HEK293 (cell line): Measurements from ENCODE around the gene SPRED3.

Source experiments
- CTCF ChIA-PET: fragments of 350-600 bp; formaldehyde crosslinking; extraction: SDS; loops from one replicate; lab custom pipeline; 2021; ENCODE audit warnings: antibody characterized with exemption; lab: Yijun Ruan, JAX
- POLR2A ChIA-PET: fragments of 300-600 bp; formaldehyde crosslinking; extraction: SDS; loops from one replicate; lab custom pipeline; 2020; ENCODE audit warnings: antibody characterized with exemption, inconsistent platforms; lab: Yijun Ruan, JAX
- H3K27ac ChIP-seq: fragments of 200-500 bp; sonication (Bioruptor generic); 2 replicates; pipeline ENCODE4 v1.5.1; 2014; ENCODE audit warnings: low read depth, low read length, control low read depth, inconsistent platforms; ENCODE audit errors: extremely low read depth
- H3K36me3 ChIP-seq, 2 experiments: fragments of 200-500 bp in 1 of 2; sonication (Bioruptor generic) in 1 of 2; 1 replicate in 1 of 2; 2 replicates in 1 of 2; pipeline ENCODE4 v1.5.1; 2014 to 2017; ENCODE audit warnings: inconsistent platforms in 2 of 2, low read length in 2 of 2; ENCODE audit not compliant: control insufficient read depth in 2 of 2, insufficient read depth in 1 of 2
- H3K4me1 ChIP-seq: fragments of 200-500 bp; sonication (Bioruptor generic); 2 replicates; pipeline ENCODE4 v1.5.1; 2014; ENCODE audit warnings: mild to moderate bottlenecking, low read length, inconsistent platforms; ENCODE audit not compliant: control insufficient read depth, insufficient read depth
- H3K4me3 ChIP-seq: 2 replicates; pipeline ENCODE4 v1.5.1; 2011; ENCODE audit warnings: low read depth, mild to moderate bottlenecking, control low read depth, low read length, moderate library complexity
- H3K9me3 ChIP-seq: fragments of 200-500 bp; sonication (Bioruptor generic); 2 replicates; pipeline ENCODE4 v1.5.1; 2014; ENCODE audit warnings: low read depth, low read length, inconsistent platforms; ENCODE audit not compliant: control insufficient read depth, insufficient read depth
- KLF16 ChIP-seq: fragments of 450-650 bp; formaldehyde crosslinking; IDR thresholded peaks from 2 replicates; pipeline ENCODE4 v1.5.1; 2017; ENCODE audit warnings: missing biosample characterization, missing genetic modification characterization
- KLF9 ChIP-seq: fragments of 450-650 bp; formaldehyde crosslinking; IDR thresholded peaks from 2 replicates; pipeline ENCODE4 v1.5.1; 2016; ENCODE audit warnings: missing biosample characterization, missing genetic modification characterization, low read depth
- PBX3 ChIP-seq: sonication (generic); formaldehyde crosslinking; IDR thresholded peaks from 2 replicates; pipeline ENCODE4 v1.8.1; 2022; ENCODE audit warnings: mild to moderate bottlenecking, moderate library complexity, missing genetic modification reagents
- ZBTB20 ChIP-seq: fragments of 450-650 bp; formaldehyde crosslinking; IDR thresholded peaks from 2 replicates; pipeline ENCODE4 v1.5.1; 2016; ENCODE audit warnings: missing biosample characterization, missing genetic modification characterization
- ZBTB48 ChIP-seq: fragments of 450-650 bp; formaldehyde crosslinking; IDR thresholded peaks from 2 replicates; pipeline ENCODE4 v1.5.1; 2016; ENCODE audit warnings: missing biosample characterization, missing genetic modification characterization
- ZNF391 ChIP-seq: fragments of 450-650 bp; formaldehyde crosslinking; IDR thresholded peaks from 2 replicates; pipeline ENCODE4 v1.5.1; 2016; ENCODE audit warnings: low read depth, missing biosample characterization, missing genetic modification characterization, borderline replicate concordance
- ZNF433 ChIP-seq: fragments of 450-650 bp; formaldehyde crosslinking; IDR thresholded peaks from 2 replicates; pipeline ENCODE4 v1.5.1; 2016; ENCODE audit warnings: missing biosample characterization, missing genetic modification characterization, low read depth
- ZNF514 ChIP-seq: fragments of 450-650 bp; formaldehyde crosslinking; IDR thresholded peaks from 2 replicates; pipeline ENCODE4 v1.5.1; 2016; ENCODE audit warnings: missing biosample characterization, missing genetic modification characterization
- ZNF521 ChIP-seq: fragments of 450-650 bp; formaldehyde crosslinking; IDR thresholded peaks from 2 replicates; pipeline ENCODE4 v1.5.1; 2017; ENCODE audit warnings: missing biosample characterization, mild to moderate bottlenecking, missing genetic modification characterization
- ZNF571 ChIP-seq: fragments of 450-650 bp; formaldehyde crosslinking; IDR thresholded peaks from 2 replicates; pipeline ENCODE4 v1.5.0; 2017; ENCODE audit warnings: missing biosample characterization, missing genetic modification characterization
- ZNF837 ChIP-seq: fragments of 450-650 bp; formaldehyde crosslinking; IDR thresholded peaks from 2 replicates; pipeline ENCODE4 v1.5.1; 2016; ENCODE audit warnings: missing biosample characterization, missing genetic modification characterization
- ZSCAN30 ChIP-seq: fragments of 450-650 bp; IDR thresholded peaks from 2 replicates; pipeline ENCODE4 v1.5.1; 2018; ENCODE audit warnings: missing biosample characterization, mild to moderate bottlenecking, missing genetic modification characterization, moderate library complexity
- TF ChIP-seq, protein P1 (sequence below): fragments of 450-650 bp; formaldehyde crosslinking; IDR thresholded peaks from 2 replicates; pipeline ENCODE4 v1.5.1; 2016; ENCODE audit warnings: missing biosample characterization, missing genetic modification characterization, borderline replicate concordance
- TF ChIP-seq, protein P2 (sequence below): fragments of 450-650 bp; formaldehyde crosslinking; IDR thresholded peaks from 2 replicates; pipeline ENCODE4 v1.5.1; 2016; ENCODE audit warnings: missing biosample characterization, missing genetic modification characterization
- TF ChIP-seq, protein P3 (sequence below): fragments of 450-650 bp; formaldehyde crosslinking; IDR thresholded peaks from 2 replicates; pipeline ENCODE4 v1.5.1; 2016; ENCODE audit warnings: missing biosample characterization, missing genetic modification characterization
- TF ChIP-seq, protein P4 (sequence below): IDR thresholded peaks from 2 replicates; pipeline ENCODE4 v1.6.1; 2011; ENCODE audit warnings: mild to moderate bottlenecking, low read depth, low read length, borderline replicate concordance
- TF ChIP-seq, protein P5 (sequence below): fragments of 450-650 bp; formaldehyde crosslinking; IDR thresholded peaks from 2 replicates; pipeline ENCODE4 v1.5.1; 2017; ENCODE audit warnings: missing biosample characterization, missing genetic modification characterization
- TF ChIP-seq, protein P6 (sequence below): fragments of 450-650 bp; formaldehyde crosslinking; IDR thresholded peaks from 2 replicates; pipeline ENCODE4 v1.5.1; 2016; ENCODE audit warnings: missing biosample characterization, missing genetic modification characterization, borderline replicate concordance

SPRED3 gene

DNA sequence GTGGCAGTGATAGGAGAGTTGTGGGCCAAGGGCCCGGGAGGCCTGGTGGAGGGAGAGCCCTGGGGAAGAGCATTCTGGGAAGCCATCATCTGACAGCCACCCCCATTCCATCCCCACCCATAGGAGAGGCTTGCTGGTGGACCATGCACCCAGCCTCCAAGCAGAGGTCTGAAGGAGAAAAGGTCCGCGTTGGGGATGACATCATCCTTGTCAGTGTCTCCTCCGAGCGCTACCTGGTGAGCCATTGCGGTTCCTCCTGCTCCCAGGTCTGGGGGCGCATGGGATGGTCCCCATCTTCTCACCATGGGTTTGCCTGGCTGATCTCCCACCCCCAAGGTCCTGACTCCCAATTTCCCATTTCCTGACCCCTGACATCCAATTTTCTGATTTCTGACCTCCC, 55.5 kb downstream of the SPRED3 start (continued):
- TF ChIP-seq, protein P1, sequence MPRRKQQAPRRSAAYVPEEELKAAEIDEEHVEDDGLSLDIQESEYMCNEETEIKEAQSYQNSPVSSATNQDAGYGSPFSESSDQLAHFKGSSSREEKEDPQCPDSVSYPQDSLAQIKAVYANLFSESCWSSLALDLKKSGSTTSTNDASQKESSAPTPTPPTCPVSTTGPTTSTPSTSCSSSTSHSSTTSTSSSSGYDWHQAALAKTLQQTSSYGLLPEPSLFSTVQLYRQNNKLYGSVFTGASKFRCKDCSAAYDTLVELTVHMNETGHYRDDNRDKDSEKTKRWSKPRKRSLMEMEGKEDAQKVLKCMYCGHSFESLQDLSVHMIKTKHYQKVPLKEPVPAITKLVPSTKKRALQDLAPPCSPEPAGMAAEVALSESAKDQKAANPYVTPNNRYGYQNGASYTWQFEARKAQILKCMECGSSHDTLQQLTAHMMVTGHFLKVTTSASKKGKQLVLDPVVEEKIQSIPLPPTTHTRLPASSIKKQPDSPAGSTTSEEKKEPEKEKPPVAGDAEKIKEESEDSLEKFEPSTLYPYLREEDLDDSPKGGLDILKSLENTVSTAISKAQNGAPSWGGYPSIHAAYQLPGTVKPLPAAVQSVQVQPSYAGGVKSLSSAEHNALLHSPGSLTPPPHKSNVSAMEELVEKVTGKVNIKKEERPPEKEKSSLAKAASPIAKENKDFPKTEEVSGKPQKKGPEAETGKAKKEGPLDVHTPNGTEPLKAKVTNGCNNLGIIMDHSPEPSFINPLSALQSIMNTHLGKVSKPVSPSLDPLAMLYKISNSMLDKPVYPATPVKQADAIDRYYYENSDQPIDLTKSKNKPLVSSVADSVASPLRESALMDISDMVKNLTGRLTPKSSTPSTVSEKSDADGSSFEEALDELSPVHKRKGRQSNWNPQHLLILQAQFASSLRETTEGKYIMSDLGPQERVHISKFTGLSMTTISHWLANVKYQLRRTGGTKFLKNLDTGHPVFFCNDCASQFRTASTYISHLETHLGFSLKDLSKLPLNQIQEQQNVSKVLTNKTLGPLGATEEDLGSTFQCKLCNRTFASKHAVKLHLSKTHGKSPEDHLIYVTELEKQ, result no peak
- TF ChIP-seq ZNF837 (tag by site-specific recombination) (no peak), PBX3 (no peak)

DNA sequence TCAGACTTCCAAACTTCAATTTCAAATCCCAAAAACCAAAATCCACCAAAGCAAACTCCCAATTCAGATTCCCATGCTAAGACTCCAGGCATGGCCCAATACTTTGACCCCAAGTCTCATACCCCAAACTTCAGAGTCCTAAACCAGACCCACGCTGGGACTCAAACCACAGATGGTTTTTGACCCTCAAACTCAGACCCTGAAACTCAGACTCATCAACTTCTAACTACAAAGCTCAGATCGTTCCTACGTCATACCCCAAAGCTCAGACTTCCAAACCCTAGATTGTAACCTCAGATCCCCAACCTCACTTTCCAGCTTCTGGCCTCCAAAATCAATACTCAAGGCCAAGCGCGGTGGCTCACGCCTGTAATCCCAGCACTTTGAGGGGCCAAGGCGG, 56.9 kb downstream of the SPRED3 start:
- H3K4me1 ChIP-seq, result no peaks in the 10 kb centered on the region
- H3K36me3 ChIP-seq, result no peaks in the 10 kb centered on the region
- no peak overlapping the region for H3K4me3 ChIP-seq
- H3K27ac ChIP-seq, result no peak overlapping the region
- TF ChIP-seq ZNF571 (tag by site-specific recombination), result 0 out of 2 replicates have a peak, but pooled peaks have one; percentile 57
- no peak for TF ChIP-seq ZSCAN30 (tag by site-specific recombination)
- TF ChIP-seq, protein P2, sequence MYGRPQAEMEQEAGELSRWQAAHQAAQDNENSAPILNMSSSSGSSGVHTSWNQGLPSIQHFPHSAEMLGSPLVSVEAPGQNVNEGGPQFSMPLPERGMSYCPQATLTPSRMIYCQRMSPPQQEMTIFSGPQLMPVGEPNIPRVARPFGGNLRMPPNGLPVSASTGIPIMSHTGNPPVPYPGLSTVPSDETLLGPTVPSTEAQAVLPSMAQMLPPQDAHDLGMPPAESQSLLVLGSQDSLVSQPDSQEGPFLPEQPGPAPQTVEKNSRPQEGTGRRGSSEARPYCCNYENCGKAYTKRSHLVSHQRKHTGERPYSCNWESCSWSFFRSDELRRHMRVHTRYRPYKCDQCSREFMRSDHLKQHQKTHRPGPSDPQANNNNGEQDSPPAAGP, result no peak
- 0 out of 2 replicates have a peak, but pooled peaks have one; percentile 18 for TF ChIP-seq ZBTB48 (tag by site-specific recombination)
- TF ChIP-seq ZNF433, result no peak
- TF ChIP-seq KLF16 (tag by site-specific recombination), result no peak
- TF ChIP-seq, protein P3, sequence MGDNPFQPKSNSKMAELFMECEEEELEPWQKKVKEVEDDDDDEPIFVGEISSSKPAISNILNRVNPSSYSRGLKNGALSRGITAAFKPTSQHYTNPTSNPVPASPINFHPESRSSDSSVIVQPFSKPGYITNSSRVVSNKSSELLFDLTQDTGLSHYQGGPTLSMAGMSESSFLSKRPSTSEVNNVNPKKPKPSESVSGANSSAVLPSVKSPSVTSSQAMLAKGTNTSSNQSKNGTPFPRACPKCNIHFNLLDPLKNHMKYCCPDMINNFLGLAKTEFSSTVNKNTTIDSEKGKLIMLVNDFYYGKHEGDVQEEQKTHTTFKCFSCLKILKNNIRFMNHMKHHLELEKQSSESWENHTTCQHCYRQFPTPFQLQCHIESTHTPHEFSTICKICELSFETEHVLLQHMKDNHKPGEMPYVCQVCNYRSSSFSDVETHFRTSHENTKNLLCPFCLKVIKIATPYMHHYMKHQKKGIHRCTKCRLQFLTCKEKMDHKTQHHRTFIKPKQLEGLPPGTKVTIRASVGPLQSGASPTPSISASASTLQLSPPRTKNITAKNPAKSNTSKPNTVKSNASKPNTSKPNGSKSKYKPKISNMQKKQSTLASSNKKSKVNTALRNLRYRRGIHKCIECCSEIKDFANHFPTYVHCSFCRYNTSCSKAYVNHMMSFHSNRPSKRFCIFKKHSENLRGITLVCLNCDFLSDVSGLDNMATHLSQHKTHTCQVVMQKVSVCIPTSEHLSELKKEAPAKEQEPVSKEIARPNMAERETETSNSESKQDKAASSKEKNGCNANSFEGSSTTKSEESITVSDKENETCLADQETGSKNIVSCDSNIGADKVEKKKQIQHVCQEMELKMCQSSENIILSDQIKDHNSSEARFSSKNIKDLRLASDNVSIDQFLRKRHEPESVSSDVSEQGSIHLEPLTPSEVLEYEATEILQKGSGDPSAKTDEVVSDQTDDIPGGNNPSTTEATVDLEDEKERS (tag by site-specific recombination), result no peak
- no peak for TF ChIP-seq ZNF391 (tag by site-specific recombination)
- no peak for TF ChIP-seq KLF9
- TF ChIP-seq ZBTB20, result 0 out of 2 replicates have a peak, but pooled peaks have one; percentile 25
- ChIA-PET CTCF (interaction anchor here (0.6 to 0.7 kb wide), 2 partner anchors 70 to 156 kb away, joined by 3 to 4 read pairs; no protein-coding TSS in a partner anchor), POLR2A (no interaction called here)
- H3K9me3 ChIP-seq, result no peaks in the 10 kb centered on the region

GRCh38 chr19:38448225-38448624, 59.7 kb downstream of the SPRED3 start:
- H3K36me3 ChIP-seq, result no peaks in the 10 kb centered on the region
- H3K27ac ChIP-seq, result no peak overlapping the region
- no peaks in the 10 kb centered on the region for H3K9me3 ChIP-seq
- ChIA-PET CTCF (no interaction called here), POLR2A (no interaction called here)
- H3K4me1 ChIP-seq, result no peaks in the 10 kb centered on the region
- no peak overlapping the region for H3K4me3 ChIP-seq
- TF ChIP-seq ZNF521 (tag by site-specific recombination), result no peak
- no peak for TF ChIP-seq ZNF514
- TF ChIP-seq ZNF571 (tag by site-specific recombination), result no peak
- TF ChIP-seq, protein P4, sequence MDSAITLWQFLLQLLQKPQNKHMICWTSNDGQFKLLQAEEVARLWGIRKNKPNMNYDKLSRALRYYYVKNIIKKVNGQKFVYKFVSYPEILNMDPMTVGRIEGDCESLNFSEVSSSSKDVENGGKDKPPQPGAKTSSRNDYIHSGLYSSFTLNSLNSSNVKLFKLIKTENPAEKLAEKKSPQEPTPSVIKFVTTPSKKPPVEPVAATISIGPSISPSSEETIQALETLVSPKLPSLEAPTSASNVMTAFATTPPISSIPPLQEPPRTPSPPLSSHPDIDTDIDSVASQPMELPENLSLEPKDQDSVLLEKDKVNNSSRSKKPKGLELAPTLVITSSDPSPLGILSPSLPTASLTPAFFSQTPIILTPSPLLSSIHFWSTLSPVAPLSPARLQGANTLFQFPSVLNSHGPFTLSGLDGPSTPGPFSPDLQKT, result no peak
- TF ChIP-seq, protein P5, sequence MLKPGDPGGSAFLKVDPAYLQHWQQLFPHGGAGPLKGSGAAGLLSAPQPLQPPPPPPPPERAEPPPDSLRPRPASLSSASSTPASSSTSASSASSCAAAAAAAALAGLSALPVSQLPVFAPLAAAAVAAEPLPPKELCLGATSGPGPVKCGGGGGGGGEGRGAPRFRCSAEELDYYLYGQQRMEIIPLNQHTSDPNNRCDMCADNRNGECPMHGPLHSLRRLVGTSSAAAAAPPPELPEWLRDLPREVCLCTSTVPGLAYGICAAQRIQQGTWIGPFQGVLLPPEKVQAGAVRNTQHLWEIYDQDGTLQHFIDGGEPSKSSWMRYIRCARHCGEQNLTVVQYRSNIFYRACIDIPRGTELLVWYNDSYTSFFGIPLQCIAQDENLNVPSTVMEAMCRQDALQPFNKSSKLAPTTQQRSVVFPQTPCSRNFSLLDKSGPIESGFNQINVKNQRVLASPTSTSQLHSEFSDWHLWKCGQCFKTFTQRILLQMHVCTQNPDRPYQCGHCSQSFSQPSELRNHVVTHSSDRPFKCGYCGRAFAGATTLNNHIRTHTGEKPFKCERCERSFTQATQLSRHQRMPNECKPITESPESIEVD (tag by site-specific recombination), result no peak
- TF ChIP-seq, protein P6, sequence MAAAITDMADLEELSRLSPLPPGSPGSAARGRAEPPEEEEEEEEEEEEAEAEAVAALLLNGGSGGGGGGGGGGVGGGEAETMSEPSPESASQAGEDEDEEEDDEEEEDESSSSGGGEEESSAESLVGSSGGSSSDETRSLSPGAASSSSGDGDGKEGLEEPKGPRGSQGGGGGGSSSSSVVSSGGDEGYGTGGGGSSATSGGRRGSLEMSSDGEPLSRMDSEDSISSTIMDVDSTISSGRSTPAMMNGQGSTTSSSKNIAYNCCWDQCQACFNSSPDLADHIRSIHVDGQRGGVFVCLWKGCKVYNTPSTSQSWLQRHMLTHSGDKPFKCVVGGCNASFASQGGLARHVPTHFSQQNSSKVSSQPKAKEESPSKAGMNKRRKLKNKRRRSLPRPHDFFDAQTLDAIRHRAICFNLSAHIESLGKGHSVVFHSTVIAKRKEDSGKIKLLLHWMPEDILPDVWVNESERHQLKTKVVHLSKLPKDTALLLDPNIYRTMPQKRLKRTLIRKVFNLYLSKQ (tag by site-specific recombination), result no peak
